ENCODE data around the gene ADAM12.

- TF ChIP-seq CTCF (IDR thresholded peaks at IDR 0.05): no peak
- no peak for TF ChIP-seq POLR2AphosphoS5 (IDR thresholded peaks at IDR 0.05)
- no peak for TF ChIP-seq POLR2A (IDR thresholded peaks at IDR 0.05)
These were observed 160.5 kb downstream of the ADAM12 start for GRCh38 chr10:126227762-126228134.

Measured in prostate gland (tissue), 2 donors.